Stimulated activated CD4-positive, alpha-beta T cell treated with anti-CD3 and anti-CD28 coated beads, Interleukin-2, amount 100 ng/mL, for 24 hours (primary cell): Measurements from ENCODE around the gene HPCAL4.
A peak's percentile ranks its signal among the peaks of the same experiment; 100 is the strongest.

Experiments
- DNase-seq, 2 donors: peaks; one replicate each; pipeline ENCODE4 v3.0.0-alpha.2; 2020

The HPCAL4 gene

DNA sequence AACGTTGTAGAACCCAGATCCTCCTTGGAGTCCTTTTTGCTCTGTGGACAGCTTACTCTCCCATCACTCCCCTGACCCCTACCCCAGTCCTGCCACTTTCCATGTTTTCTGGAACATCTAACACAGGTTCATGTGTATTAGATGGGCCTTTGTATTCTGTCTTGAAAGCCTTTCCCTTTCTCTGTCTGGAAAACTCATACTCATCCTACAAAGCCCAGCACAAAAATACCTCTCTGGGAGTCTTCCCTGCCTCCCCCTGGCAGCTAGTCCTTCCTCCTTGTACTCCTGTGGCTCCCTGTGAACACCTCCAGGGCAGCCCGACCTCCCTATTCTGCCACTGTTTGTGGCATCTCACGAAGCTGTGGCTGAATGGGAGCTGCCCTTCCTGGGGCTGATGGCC is 44.0 kb downstream of the HPCAL4 start:
- DNase-seq = no peak

DNA sequence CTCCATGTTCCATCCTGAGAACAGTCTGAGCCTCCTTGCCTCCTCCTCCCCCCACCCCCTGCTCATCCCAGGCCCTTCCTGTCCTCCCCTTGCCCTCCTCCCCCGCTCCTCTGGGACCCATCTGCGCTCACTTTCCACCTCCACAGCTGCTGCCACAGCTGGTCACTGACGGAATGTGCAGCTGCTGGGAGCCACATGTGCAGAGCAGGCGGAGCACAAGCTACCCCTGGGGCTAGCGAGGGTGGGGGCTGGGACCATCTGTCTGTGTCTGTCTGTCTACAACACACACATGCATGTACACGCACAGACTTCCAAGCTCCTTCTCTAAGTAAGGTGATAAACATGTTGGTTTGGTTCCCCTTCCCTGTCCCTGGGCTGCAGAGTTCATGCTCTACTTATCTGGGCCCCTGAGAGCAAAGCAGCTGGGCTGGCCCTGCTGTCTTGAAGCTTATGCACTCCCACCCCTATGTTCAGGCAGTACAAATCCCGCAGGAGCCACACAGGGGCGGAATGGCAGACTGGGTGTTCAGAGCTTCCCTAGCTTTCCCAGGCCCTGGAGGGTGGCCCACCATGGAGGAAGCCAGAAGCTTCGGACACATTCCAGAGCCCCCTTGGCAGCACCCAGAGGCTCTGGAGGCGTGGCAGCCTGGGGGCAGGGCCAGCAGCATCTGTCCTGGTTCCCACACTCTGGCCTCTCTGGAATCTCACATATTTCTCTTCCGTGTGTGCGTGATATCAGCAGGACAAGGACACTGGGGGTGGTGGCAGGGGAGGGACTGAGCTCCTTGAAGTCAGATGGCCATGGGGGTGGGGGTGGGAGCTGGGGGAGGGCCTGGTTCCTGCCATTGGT is 44.8 kb downstream of the HPCAL4 start:
- no peak for DNase-seq

DNA sequence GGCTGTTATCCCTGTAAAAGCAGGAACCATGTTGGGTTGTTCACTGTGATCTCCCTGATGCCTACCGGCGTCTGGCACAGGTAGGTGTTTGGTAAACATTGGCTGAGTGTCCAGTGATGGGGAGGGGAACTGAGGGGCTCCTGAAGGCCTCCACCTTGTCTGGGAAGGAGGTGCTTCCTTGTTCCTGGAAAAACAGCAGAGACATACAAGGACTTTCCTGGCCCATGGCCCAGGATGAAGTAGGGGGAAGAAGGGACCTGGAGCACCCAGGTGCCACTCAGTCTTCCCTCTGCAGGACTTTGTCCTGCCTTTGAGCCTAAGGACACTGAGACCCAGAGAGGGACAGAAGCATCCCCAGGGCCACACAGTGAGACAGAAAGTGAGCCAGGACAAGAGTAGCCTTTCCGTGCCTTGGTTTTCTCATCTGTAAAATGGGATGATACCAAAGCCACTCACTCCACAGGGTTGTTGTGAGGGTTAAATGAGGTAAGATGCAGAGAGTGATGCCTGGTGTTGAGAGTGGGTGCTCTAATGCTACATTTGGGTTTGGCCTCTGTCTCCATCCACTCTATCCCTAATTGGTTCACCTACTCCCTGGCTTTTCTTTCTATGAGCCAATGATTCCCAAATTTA is 45.7 kb downstream of the HPCAL4 start:
- DNase-seq = no peak

DNA sequence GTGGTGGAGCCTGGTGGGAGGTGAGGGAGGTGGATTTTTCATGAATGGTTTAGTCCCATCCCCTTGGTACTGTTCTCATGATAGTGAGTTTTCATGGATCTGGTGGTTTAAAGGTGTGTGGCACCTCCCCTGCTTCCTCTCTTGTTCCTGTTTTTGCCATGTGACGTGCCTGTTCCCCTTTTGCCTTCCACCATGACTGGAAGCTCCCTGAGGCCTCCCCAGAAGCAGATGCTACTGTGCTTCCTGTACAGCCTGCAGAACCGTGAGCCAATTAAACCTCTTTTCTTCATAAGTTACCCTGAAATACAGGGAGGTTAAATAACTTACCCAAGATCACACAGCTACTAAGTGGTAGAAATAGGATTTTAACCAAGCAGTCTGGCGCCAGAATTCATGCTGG is 47.5 kb downstream of the HPCAL4 start:
- DNase-seq = no peak

DNA sequence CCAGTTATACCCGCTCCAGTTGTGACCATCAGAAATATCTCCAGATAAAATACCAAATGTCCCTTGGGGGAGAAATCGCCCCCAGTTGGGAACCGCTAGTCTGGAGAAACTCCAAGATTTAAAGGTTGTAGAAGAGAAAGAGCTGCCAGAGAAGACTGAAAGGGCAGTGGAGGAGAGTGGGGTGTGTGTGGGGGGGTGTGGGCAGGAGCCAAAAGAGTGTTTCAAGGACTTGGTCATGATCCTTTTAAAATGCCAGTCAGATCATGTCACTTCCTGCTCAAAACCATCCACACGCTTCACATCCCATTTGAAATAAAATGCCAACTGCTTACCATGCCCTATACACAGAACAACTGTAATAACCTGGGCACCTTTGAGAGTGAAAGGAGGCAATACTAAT is 48.4 kb downstream of the HPCAL4 start:
- DNase-seq = no peak

DNA sequence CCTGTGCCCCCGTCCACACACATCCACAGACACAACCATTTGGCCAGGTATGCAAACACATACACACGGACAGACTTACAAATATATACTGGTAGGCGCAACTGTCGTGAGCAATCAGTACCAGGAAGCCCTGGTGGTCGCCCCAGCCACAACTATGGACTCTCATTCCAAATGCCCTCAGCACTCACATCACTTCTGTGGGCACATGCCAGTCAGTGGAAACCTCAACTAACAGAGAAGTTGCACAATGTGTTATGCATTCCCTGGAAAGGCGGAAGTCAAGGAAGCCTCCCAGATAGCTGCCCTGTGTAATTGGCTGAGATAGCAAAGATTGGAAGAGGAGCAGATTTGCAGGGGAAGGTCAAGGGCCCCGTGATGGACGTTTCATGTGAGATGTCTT is 50.4 kb downstream of the HPCAL4 start:
- no peak for DNase-seq

DNA sequence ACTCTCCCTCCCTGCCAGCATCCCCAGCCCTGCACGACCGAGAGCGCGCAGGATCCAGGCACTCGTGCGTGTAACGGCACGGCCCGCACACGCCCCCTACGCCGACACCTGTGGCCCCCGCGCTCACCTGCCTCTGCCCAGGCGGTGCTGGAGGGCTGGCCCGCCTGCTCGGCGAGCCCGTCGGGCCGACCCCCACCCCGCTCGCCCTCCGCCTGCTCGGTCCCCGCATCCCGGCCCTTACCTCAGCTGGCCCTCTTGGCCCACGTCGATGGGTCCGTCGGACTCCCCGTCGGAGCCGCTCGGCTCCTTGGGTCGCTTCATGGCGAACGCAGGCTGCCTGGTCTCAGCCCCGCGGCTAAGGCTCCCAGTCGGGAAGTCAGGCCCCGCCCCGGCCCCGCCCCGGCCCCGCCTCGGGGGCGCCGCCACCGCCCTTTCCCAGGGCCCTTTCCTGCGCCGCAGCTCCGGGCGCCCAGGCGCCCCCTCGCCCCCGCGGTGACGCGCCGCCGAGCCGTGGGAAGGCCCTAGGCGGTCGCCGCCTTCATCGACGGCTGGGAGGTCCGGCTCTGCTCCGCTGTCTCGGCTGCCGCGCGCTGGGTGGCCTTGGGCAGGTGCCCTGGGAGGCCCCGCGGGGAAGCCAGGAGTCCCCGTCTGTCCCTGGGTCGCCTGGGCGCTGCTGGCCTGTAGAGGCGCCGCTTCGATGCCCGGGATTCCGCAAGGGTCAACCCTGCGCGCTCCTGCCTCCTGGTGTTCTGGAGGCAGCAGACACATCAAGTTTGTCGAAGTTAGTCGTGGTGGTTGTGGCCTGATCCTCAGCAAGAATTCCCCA is 51.7 kb downstream of the HPCAL4 start, which contains the start of gene HEYL:
Gene HEYL (minus strand): TSS at position 339 of the 826 bp plus-strand sequence. CDS start 18 bp downstream, at position 321.
- DNase-seq = peak; percentile 75 to 86

DNA sequence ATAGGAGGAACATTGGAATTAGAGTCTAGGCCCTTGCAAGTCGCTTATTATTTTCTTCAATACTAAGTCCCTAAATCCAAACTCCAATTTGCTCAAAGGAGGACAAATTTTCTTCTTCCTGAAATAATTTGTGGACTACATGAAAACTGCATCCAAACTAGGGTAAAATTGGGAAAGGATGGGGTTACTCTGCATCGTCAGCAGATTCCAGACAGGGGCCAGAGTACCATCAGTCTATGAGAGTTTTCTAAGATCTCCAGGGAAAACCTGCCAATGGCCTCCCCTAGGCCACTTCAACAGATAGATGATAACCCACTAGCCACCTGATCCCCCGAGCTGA is 52.3 kb downstream of the HPCAL4 start:
- DNase-seq = no peak

DNA sequence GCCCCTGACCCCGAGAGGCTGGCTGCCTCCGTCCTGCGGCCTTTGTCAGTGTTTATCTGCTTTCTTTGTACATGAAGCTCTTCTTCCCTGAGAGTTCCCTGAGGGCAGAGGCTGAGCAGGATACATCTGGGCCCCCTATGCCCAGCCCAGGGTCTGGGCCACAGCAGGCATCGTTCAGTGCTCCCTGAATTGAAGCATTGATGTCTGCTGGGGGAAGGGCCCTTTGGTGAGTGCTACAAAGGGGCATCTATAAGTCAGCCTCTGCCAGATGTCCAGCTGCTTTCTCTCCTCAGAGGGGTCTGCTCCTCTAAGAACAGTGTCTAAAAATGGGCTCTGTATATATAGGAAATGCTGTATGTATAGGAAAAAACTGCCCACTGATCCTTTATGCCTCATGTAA is 53.9 kb downstream of the HPCAL4 start:
- DNase-seq = no peak

DNA sequence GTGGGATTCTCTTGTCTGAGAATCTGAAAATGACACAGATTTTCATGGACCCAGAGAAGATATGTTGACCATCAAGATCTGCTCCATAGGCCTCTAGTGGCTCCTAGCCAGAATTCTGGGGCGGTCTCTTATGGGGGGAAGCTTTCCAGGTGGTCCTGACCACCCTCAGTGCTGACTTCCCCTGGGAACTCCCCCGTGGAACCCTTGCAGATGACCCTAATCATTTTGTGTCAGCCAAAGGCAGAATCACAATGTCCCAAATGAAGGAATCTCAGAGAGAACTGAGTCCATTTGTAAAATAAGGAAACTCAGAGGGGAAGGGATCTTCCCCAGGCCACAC is 55.4 kb downstream of the HPCAL4 start:
- DNase-seq = no peak

DNA sequence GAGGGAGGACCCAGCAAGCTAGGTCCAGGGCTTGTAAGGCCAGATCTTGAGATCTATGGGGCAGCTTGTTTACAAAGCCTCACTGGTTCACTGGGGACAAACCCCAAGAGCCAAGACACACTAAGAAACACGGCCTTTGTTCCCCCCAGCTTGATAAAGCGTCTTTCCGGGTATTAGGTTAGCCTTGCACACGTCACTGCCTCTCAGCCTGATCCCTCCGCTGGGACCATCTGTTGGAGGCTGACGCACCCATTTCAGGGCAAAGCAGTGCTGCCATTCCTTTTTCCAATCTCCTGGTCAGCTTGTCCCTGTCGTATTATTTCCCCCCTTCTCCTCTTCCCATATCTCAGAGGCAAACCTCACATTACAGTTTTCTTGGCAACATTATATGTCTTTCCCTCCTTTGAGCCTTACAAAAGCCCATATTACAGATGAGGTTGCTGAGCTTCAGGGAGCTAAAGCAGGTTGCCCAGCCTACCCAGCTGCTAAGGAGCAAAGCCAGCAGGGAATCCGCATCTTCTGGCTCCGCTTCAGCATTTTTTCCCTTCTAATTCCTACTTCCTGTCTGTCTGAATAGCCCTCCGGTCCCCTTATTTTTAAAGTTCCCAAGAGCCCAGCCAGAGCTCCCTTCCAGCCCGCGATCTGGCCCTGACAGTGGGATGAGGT is 55.9 kb downstream of the HPCAL4 start:
- no peak for DNase-seq

DNA sequence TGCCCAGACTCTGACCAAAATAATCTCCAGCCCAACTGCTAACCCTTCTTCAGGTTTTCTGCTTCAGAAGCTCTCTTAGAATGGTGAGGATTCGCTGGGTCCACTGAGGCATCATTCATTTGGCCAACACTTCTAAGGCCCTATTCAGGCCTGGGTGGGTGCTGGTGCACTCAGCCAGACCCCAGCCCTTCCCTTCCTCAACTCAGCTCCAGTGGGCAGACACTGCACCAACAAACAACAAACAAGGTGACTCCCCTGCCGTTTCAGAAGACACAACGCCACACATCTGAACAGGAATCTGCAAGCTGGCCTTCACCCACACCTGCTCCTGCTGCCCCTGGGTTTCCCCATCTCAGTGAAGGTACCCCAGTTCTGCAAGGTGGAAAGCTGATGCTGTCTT is 57.8 kb downstream of the HPCAL4 start:
- no peak for DNase-seq

DNA sequence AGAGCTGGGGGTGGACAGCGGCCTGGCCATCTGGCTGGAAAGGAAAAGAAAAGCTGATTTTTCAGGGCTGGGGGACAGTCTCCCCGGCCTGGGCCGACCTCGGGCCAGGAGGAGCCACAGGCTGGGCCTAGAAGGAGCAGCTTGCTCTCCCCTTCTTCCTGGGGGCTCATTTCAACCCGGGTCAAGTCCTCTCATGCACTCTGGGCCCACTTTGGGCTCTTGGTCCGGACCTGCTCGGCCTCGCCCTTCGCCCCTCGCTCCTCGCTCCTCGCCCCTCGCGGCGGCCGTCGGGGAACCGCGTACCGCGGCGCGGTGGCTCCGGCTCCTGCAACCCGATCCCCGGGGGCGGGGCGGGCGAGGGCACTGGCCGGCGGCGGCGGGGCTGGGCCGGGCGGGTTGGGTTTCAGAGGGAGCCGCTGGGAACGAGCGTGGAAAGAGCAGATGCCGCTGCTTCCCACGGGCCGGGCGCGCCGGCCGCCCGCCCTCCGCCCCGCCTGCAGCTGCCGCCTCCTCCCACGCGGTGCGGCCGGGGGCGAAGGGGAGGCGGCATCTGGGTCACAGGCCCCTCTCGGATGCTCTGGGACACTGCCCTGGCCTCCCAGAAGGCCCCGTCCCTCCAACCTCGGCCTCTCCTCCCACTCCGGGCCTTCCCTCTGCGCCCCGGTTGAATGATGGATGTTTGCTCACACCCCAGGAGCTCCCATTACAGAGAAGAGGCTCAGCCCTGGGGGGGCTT is 58.4 kb downstream of the HPCAL4 start:
- DNase-seq = no peak

DNA sequence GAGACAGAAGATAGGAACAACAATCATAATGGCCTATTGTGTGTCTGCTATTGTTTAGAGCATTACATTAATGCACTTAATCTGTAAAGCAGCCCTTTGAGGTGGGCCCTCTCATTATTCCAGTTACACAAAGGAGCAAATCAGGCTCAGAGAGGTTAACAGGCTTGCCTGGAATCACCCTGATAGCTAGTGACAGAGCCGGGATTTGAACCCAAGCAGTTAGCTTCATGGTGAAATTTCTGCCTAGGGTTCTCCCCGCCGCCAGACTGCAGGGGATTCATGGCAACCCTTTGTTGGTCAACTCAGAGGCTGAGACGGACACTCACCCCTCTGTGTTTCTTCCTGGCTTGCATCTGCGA is 58.9 kb downstream of the HPCAL4 start:
- DNase-seq = no peak

DNA sequence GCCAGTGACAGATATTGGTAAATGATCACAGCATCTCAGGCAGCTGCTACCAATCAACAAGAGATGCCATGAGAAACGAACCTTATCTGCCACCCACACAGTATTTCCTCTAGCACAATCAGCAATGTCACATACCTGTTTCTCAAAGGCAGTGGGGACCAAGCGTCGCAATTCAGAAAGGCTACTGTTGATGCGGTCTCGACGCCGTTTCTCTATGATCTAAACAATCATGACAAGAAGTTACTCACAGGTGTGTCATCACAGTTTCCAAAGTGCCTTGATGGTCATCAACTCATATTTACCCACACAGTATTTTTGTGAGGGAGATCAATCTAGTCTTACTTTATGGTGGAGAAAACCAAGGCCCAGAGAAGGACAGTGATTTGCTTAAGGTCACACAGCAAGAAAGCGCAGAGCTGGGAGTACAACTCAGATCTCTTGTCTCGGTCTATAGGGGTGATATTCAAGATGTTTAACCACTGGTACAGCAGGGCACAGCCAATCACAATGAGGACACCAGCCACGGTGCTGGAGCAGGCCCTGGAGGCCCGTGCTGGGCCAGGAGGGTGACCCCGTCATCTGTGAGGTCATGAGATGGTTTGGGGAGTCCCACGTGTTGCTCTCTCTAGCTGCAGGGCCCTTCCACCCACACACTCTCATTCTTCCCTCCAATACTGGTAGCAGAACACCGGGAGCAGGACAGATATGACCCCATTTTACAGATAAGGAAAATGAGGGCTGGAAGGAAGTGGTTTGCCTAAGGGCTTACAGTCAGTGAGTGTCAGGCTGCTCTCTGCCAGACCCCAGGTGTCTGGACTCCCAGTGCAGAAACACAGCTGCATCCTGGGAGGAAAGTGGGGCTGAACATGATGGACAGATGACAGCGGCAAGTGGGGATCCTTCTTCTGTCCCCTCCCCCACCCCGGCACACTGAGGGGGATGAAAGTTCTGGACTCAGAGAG is 59.6 kb downstream of the HPCAL4 start:
- no peak for DNase-seq

DNA sequence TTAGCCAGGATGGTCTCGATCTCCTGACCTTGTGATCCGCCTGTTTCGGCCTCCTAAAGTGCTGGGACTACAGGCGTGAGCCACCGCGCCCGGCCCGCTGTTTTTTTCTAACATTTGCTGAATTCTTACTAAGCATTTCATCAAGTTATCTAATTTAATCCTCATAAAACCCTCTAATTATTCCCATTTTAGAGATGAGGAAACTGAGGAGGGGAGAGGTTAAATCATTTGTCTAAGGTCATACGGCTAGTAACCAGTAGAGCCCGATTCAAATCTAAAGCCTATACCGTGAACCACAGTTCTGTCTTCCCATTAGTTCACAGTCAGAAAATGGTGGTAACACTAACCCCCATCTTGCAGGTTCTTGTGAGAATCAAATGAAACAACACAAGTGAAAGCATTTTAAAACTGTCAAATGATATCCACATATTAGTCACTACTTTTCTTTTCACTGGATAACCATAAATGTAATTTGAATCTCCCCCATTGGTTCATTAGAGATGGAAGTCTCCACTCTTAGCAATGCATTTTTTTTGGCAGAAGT is 62.4 kb downstream of the HPCAL4 start:
- DNase-seq = no peak
